Transverse colon (tissue), 3 donors: ENCODE results near the gene CFAP99.

Experiments
- EP300 ChIP-seq: sonication (generic); formaldehyde crosslinking; IDR thresholded peaks from one replicate; pipeline ENCODE4 v1.6.1; 2017; ENCODE audit warnings: antibody characterized with exemption, low read depth
- POLR2A ChIP-seq: fragments of 450-650 bp; IDR thresholded peaks from one replicate; pipeline ENCODE4 v1.6.1; 2016; ENCODE audit warnings: antibody characterized with exemption, mild to moderate bottlenecking, moderate library complexity
- TF ChIP-seq, protein P1 (sequence below), 5 experiments: fragments of 200-600 bp in 3 of 5; fragments of 450-650 bp in 2 of 5; sonication (generic) in 3 of 5; IDR thresholded peaks; 1 replicate in 2 of 5; 2 replicates in 3 of 5; pipeline ENCODE4 v1.5.1; 2016 to 2017; ENCODE audit warnings: antibody characterized with exemption in 5 of 5, inconsistent platforms in 3 of 5, mild to moderate bottlenecking in 2 of 5, moderate library complexity in 1 of 5

DNA sequence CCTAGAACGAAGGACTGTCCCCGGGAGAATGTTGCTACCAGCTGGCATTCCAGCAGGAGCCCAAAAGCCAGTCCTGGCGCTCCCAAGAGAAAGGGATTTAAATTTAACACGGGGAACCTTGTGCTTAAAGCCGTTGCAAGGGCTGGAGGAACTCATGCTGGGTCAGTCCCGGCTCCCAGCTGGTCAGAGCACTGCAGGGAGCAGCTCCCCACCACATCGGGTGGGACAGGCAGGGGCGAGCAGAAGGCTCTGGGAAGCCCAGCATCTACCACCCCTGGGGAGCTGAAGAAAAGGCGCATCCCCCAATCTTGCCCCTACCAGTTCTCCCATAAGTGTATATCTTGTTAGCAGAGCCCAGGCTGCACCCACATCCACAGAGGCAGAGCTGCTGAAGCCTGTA lies 15.7 kb downstream of the CFAP99 start:
- TF ChIP-seq, protein P1, sequence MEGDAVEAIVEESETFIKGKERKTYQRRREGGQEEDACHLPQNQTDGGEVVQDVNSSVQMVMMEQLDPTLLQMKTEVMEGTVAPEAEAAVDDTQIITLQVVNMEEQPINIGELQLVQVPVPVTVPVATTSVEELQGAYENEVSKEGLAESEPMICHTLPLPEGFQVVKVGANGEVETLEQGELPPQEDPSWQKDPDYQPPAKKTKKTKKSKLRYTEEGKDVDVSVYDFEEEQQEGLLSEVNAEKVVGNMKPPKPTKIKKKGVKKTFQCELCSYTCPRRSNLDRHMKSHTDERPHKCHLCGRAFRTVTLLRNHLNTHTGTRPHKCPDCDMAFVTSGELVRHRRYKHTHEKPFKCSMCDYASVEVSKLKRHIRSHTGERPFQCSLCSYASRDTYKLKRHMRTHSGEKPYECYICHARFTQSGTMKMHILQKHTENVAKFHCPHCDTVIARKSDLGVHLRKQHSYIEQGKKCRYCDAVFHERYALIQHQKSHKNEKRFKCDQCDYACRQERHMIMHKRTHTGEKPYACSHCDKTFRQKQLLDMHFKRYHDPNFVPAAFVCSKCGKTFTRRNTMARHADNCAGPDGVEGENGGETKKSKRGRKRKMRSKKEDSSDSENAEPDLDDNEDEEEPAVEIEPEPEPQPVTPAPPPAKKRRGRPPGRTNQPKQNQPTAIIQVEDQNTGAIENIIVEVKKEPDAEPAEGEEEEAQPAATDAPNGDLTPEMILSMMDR (IDR thresholded peaks at IDR 0.05), result no peak
- TF ChIP-seq POLR2A (no peak), EP300 (no peak)
